ENCODE results near the gene LGALS7. TPM values are rescaled to one million over a fixed set of nuclear protein-coding genes. Genes with fewer than 3 reads are reported as not detected.
"Not testable (repeated sequence)": the region's sequence is repeated elsewhere in the genome, so short reads cannot be mapped to it uniquely, and the experiment has no call there.

The LGALS7 gene
- not detected in 2 replicates for total RNA-seq (2014; rRNA removed; shearing (Covaris generic))
- not detected in 2 replicates for polyA plus RNA-seq (2015; cell fraction: cytosol; rRNA removed)
- polyA plus RNA-seq (2015; cell fraction: nucleus; rRNA removed), result not detected in 2 replicates

DNA sequence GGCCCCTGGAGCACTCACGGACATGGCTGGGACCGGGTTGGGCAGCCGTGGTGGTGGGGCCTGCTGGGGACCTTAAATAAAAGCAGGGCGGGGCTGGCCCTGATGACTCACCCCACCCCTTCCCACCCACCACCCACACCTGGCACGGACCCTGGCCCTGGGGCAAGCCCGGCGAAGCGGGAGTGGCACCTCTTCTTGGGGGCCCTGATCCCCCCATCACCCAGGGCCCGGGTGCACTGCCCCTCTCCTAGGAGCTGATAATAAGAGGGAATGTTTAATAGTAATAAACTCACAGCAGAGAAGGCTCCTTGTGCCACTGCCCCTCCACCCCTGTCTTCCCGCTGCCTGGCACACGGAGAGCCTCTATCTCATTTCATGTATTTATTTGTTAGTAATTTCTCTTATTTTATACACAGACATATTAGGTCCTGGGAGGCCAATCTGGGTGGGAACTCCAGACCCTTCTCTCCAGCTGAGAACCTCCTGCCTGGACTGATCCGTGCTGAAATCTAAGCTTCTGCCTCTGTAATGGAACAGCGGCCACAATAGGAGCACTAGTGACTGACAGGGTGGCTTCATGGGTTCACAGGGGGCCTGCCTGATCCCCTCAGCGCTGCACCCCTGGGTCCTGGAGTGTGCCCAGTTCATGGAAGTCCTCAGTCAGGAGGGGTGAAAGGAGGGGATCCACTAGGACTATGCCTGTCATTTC is at the start of gene LGALS7:
TSS of gene LGALS7 (minus strand) at position 49 of the 709 bp plus-strand sequence. CDS start at position 24, 25 bp downstream.
- in situ Hi-C loops (cut with HindIII; ENCODE audit: low pct_unique_long_range_greater_than_20kb, low sequenced_read_pairs), result no loop called here
- no peak for DNase-seq (ENCODE audit: low read depth, low spot score)

DNA sequence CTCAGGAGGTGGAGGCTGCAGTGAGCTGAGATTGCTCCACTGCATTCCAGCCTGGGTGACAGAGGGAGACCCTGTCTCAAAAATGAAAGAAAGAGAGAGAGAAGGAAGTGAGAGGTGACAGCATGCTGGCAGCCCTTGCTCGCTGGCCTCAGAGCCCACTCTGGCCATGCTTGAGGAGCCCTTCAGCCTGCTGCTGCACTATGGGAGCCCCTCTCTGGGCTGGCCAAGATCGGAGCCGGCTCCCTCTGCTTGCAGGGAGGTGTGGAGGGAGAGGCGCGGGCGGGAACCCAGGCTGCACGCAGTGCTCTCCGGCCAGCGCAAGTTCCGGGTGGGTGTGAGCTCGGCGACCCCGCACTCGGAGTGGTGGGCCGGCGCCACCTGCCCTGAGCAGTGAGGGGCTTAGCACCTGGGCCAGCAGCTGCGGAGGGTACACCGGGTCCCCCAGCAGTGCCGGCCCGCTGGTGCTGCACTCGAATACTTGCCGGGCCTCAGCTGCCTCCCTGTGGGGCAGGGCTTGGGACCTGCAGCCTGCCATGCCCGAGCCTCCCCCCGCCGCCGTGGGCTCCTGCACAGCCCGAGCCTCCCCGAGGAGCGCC is 48.0 kb upstream of the LGALS7 start:
- in situ Hi-C loops (cut with HindIII; ENCODE audit: low pct_unique_long_range_greater_than_20kb, low sequenced_read_pairs); DNase-seq (ENCODE audit: low read depth, low spot score): not testable (repeated sequence)

DNA sequence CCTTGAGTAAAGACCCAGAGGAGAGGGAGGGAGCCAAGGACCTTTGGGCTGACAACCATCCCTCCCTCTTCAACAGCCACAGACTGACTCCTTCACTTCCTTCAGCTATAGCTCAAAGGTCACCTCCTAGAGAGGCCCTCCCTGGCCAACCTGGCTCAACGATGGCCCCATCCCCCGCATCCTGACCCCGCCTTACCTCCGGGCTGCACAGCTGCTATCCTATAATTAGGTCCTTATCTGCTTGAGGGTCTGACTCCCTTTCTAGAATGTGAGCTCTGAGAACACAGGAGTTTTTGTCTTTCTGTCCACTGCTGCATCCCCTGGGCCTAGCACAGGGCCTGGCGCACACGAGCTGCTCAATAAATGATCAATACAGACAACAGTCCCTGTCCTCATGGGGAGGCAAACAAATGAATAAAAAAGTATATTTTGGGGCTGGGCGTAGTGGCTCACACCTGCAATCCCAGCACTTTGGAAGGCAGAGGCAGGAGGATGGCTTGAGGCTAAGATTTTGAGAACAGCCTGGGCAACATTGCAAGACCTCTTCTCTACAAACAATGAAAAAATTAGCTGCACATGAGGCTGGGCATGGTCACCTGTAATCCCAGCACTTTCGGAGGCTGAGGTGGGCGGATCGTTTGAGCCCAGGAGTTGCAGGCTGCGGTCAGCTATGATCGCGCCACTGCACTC is 46.1 kb upstream of the LGALS7 start:
- in situ Hi-C loops (cut with HindIII; ENCODE audit: low pct_unique_long_range_greater_than_20kb, low sequenced_read_pairs), result no loop called here
- DNase-seq (ENCODE audit: low read depth, low spot score), result no peak

DNA sequence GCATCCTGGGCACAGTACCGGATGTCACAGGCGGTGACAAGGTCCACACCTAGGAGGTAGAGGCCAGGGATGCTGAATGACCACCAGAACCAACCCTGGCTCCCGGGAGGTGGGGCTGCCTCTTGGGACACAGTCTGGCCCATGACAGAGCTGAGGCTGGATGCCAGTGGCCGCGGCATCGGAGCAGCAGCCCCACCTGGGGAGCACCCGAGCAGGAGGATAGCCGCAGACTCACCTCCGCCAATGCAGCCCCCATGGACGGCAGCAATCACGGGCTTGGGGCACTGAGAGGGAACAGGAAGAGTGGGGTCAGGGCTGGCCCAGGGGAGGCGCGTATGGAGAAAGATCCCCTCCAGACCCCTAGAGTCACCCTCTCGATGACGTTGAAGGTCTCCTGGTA is 43.8 kb upstream of the LGALS7 start:
- DNase-seq (ENCODE audit: low read depth, low spot score), result no peak
- in situ Hi-C loops (cut with HindIII; ENCODE audit: low pct_unique_long_range_greater_than_20kb, low sequenced_read_pairs), result no loop called here

DNA sequence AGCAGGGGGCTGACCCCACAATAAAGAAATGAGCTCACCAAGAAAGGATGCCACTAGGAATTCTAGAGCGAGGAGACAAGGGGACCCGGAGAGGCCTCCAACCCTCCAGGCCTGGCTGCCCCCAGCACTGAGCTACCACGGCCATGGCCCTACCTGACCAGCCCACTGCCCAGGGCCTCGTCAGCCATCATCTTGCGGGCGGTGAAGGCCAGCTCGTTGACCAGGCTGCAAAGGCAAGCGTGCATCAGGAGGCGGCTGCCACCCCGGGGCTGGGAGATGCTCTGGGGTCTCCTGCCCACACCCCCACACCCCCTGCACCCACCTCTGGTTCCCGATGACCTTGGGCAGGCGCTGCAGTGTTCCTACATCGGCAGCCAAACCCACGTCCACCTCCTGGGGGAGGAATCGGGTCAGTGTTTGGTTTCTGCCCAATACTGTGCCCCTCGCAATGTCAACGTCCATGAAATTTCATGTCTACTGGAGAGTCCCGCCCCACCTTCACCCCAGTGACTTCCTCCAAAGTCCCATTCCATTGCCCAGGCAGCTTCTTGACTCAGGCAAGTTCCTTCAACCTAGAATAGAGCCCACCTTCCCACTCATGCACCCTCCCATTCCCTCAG is 42.9 kb upstream of the LGALS7 start:
- DNase-seq (ENCODE audit: low read depth, low spot score), result no peak
- in situ Hi-C loops (cut with HindIII; ENCODE audit: low pct_unique_long_range_greater_than_20kb, low sequenced_read_pairs), result no loop called here

DNA sequence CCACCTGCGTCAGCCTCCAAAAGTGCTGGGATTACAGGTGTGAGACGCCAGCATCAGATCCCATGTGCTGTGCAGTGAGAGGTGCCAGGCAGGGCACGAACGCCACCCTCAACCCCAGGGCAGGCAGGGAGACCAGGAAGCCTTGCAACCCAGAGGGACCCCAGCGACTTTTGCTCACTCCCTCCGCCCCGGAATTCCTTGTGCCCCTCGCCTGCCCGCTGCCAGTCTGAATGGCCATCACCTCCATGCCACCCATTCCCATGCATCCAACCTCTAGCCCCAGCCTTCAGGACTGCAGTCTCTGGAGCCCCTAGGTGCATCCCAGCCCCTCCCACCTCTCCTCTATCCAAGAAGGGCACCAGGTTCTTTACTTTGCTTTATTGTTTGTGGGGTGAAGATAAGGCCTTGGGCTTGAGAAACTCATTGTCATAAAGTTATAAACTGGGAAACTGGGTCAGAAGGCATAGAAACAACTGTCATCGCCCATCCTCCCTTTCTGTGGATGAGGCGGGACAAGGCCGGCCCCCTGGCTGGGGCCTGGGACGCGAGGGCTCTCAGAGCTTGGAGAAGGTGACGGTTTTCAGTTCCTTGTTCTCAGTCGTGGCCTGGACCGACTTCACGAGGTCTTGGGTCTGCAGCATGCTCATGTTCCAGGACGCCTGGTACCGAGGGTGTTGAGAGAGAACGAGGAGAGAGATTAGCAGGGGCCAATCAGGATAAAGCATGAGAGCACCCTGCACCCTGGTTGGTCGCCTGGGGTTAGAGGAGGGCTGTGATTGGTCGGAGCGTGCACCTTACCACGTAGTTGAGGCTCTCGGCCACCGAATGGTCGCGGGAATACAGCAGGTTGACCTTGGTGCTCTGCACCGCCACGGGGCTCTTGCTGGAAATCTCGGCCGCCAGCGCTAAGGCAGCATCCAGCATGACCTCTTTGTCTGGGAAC is 42.0 kb upstream of the LGALS7 start:
- DNase-seq (ENCODE audit: low read depth, low spot score), result no peak
- in situ Hi-C loops (cut with HindIII; ENCODE audit: low pct_unique_long_range_greater_than_20kb, low sequenced_read_pairs), result no loop called here

DNA sequence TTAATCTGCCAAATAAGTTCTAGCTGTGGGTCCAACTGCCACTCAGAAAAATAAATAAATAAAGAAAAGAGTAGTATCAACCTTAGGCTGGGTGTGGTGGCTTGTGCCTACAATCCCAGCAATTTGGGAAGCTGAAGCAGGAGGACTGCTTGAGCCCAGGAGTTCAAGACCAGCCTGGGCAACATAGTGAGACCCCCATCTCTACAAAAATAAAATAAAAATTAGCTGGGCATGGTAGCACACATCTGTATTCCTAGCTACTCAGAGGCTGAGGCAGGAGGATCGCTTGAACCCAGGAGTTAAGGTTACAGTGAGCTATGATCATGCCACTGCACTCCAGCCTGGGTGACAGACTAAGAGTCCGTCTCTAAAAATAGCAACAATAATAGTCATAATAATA is 40.6 kb upstream of the LGALS7 start:
- in situ Hi-C loops (cut with HindIII; ENCODE audit: low pct_unique_long_range_greater_than_20kb, low sequenced_read_pairs), result not testable (repeated sequence)

DNA sequence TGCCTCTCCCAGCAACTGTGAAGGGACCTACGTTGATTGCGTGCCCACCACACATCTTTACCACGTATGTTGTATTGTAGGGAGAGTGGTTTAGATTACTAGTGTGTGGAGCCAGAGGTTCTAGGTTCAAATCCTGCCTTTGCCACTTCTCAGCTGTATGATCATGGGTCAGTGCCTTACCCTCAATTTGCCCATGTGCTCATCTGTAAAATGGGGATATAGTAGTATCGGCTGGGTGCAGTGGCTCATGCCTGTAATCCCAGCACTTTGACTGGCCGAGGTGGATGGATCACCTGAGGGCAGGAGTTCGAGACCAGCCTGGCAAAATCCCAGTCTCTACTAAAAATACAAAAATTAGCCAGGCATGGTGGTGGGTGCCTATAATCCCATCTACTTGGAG is 40.0 kb upstream of the LGALS7 start:
- in situ Hi-C loops (cut with HindIII; ENCODE audit: low pct_unique_long_range_greater_than_20kb, low sequenced_read_pairs), result no loop called here
- DNase-seq (ENCODE audit: low read depth, low spot score), result no peak

More for the DNA sequence above, 40.6 kb upstream of the LGALS7 start:
- not testable (repeated sequence) for DNase-seq (ENCODE audit: low read depth, low spot score)

DNA sequence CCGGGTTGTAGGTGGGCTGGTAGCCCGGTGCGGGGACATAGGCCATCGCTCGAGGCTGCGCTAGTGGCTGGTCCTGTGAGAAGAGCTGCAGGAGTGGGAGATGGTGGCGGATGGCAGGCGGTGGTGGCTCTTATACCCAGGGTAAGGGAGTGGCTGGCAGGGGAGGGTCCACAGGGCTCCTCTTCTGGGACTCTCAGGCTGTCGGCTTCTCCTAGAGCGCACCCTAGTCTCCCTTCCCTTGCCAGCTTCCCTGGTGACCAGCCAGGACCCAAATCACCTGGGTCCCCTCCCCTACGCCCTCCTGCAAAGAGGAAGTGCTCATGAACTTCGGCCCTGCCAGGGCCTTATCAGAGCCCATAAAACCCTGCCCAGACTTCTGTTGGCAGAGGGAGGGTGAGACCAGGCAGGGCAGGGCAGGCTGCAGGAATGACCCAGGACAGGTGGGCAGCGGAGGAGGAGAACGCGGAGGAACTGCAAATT is 39.6 kb upstream of the LGALS7 start, which contains the start of gene LGALS4:
TSS of gene LGALS4 (minus strand) at position 105 of the 480 bp plus-strand sequence. CDS start at position 46, 59 bp downstream.
- DNase-seq (ENCODE audit: low read depth, low spot score), result no peak
- in situ Hi-C loops (cut with HindIII; ENCODE audit: low pct_unique_long_range_greater_than_20kb, low sequenced_read_pairs), result no loop called here

DNA sequence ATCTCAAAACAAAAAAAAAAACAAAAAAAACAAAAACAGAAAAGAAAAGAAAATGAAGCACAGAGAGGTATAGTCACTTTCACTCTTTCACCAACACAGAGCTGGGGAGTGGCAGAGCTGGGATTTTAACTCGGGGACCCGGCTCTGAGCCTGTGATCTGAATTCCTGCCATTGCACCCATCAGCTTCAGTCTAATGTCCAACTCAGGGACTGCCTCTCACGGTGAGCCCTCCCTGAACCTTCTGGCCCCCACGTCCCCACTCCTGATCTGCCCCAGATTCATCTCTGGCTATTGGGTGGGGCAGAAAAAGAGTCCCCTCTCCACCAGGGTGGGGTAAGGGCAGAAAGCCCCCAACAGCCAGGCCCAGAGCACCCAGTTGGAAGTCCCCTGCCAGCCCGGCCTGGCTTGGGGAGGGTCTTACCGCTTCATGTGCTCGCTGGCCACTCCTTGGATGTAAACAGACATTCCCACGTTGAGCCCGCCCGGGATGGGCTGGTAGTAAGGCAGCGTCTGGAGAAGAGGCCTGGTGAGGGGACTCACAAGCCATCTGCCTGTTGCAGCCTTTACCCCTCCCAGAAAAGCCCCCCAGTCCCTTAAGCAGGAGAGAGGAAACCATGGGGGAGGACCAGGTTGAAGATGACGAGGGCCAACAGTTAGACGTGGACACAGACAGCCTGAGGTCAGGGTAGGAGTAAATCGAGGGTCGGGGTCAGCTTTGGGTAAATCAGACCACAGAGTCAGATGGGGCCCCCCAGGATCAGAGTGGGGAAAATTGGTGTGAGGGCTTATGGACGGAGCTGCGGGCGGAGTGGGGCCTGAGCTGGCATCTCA is 38.9 kb upstream of the LGALS7 start:
- DNase-seq (ENCODE audit: low read depth, low spot score), result no peak

DNA sequence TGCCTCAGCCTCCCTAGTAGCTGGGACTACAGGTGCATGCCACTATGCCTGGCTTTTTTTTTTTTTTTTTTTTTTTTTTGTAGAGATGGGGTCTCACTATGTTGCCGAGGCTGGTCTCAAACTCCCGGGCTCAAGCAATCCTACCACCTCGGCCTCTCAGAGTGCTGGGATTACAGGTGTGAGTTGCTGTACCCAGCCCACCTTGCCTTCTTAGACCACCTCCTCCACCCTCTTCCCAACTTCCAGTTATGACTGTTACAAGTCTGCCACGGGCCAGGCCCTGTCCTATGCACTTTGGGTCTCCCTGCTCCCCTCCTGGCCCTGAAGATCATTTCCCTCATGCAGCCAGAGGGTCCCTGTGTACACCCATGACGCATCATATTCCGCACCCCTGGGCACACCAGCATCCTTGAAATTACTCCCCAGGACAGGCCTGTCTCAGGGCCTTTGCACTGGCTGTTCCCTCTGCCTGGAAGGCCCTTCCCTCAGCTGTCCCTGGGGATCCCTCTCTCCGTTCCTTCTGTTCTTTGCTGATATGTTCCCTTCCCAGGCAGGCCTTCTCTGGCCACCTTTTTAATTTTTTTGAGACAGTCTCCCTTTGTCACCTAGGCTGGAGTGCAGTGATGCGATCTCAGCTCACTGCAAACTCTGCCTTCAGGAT is 36.4 kb upstream of the LGALS7 start:
- DNase-seq (ENCODE audit: low read depth, low spot score), result no peak
- in situ Hi-C loops (cut with HindIII; ENCODE audit: low pct_unique_long_range_greater_than_20kb, low sequenced_read_pairs), result no loop called here

More for the DNA sequence above, 38.9 kb upstream of the LGALS7 start:
- in situ Hi-C loops (cut with HindIII; ENCODE audit: low pct_unique_long_range_greater_than_20kb, low sequenced_read_pairs), result no loop called here

DNA sequence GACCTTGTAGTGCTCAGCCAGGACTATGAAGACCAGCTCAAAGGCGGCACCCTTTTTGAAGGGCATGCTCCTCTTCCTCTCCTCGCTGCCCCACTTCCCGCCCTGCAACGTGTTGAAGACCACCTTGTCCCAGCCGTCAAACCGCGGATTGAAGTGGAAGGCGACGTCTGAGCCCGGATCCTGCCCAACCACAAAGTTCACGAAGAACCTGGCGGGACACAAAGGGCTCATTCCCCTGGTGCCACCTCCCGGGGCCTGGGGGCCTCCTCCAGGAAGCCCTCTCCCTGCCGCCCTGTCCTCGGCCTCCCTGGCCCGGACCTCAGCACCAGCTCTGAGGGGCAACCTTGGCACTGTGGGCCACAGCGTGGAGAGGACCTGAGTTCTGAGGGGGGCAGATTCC is 35.4 kb upstream of the LGALS7 start:
- DNase-seq (ENCODE audit: low read depth, low spot score), result no peak
- in situ Hi-C loops (cut with HindIII; ENCODE audit: low pct_unique_long_range_greater_than_20kb, low sequenced_read_pairs), result no loop called here

DNA sequence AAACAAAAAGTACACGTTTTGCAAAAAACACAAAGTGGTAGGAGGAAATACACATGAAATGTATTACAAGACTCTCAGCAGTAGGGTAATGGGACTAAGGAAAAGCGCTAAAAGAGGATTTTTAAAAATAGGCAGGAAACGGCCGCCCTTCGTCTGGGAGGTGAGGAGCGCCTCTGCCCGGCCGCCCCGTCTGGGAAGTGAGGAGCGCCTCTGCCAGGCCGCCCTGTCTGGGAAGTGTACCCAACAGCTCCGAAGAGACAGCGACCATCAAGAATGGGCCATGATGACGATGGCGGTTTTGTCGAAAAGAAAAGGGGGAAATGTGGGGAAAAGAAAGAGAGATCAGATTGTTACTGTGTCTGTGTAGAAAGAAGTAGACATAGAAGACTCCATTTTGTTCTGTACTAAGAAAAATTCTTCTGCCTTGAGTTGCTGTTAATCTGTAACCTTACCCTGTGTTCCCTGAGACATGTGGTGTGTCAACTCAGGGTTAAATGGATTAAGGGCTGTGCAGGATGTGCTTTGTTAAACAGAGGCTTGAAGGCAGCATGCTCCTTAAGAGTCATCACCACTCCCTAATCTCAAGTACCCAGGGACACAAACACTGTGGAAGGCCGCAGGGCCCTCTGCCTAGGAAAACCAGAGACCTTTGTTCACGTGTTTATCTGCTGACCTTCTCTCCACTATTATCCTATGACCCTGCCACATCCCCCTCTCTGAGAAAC is 34.2 kb upstream of the LGALS7 start:
- DNase-seq (ENCODE audit: low read depth, low spot score), result peak; percentile 19
- in situ Hi-C loops (cut with HindIII; ENCODE audit: low pct_unique_long_range_greater_than_20kb, low sequenced_read_pairs), result not testable (repeated sequence)

DNA sequence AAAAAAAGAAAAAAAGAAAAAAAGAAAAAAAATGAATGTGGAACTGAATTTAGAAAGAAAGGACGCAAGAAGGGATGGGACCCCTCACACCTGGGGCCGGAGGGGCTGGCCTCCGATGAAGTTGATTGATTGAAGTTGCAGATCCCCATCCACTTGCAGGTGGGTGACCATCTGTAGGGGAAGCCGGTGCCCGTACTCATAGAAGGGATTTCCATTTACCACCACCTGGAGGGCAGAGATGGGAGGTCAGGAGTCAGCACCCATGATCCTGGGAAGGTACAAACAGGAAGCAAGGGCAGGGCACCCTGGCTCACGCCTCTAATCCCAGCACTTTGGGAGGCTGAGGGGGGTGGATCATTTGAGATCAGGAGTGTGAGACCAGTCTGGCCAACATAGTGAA is 33.1 kb upstream of the LGALS7 start:
- in situ Hi-C loops (cut with HindIII; ENCODE audit: low pct_unique_long_range_greater_than_20kb, low sequenced_read_pairs), result no loop called here

DNA sequence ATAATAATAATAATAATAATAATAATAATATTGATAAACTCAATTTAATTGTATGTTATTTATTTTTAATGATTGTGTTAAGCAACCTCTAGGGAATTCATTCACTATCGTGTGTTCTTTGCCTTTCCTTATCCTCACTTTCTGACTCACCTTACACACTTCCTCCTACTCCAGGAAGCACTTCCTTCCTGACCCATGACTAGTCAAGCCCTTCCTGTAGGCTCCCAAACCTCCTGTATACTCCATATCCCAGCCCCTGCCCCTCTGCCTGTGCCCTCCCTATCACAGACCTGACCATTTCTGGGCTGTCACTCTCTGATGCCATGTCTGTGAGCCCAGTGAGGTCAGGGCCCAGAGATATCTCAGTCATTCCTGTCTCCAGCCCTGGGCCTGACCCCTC is 31.9 kb upstream of the LGALS7 start:
- DNase-seq (ENCODE audit: low read depth, low spot score), result no peak
- in situ Hi-C loops (cut with HindIII; ENCODE audit: low pct_unique_long_range_greater_than_20kb, low sequenced_read_pairs), result no loop called here

More for the DNA sequence above, 33.1 kb upstream of the LGALS7 start:
- DNase-seq (ENCODE audit: low read depth, low spot score), result no peak

Measured in SK-MEL-5 (cell line).